ENCODE data around the gene MKNK1. TPM values are rescaled to one million over a fixed set of nuclear protein-coding genes. Genes with fewer than 3 reads are reported as not detected.
A peak's percentile ranks its signal among the peaks of the same experiment; 100 is the strongest.
"Not testable (repeated sequence)": the region's sequence is repeated elsewhere in the genome, so short reads cannot be mapped to it uniquely, and the experiment has no call there.

MKNK1 gene
- 42.5 TPM for total RNA-seq
- long read RNA-seq, partial matches to known transcripts: 12 of 24 reads
- long read RNA-seq, other reads (novel, unspliced or antisense): 8 of 24 reads

DNA sequence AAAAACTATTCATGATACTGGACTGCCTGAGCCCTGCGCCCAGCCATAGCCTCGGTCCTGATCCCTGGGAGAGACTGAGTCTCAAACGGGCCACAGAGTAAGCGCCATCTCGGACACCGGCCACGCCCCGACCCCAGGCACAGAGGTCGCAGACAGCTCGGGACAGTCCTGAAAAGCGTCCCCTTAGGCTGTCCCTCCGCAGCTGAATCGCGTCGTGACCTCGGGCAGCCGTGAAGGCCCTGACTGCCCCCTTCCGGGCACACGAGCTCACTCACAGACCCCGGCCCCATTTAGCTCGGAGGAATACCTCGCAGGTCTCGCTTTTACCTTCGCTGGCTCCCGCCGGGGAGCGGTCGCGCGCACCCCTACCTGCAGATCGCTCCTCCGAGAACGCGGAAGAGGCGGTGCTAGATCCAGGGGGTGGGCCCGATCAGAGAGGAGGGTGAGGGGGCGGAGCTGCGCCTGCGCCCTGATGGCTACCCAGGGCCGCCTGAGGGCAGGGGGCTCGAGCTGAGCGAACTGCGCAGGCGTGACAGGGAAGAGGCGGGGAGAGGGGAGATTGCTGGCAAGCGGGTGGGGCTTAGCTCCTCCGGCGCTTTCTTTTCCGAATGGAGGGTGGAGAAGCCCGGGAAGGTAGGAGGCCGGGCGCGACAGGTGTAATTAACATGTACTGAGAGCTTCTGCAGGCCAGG is at the start of gene MKNK1:
TSS of gene MKNK1 (minus strand) at position 411 of the 692 bp plus-strand sequence. CDS start 20,941 bp downstream, outside the sequence.
- ATAC-seq (peak; percentile 96), DNase-seq (peak; percentile 99)
- intact Hi-C loops (cut with micrococcal nuclease): no loop called here

- ATAC-seq: no peak
- intact Hi-C loops (cut with micrococcal nuclease): no loop called here
- DNase-seq: no peak
These were observed 49.4 kb upstream of the MKNK1 start for GRCh38 chr1:46653405-46653958.

DNA sequence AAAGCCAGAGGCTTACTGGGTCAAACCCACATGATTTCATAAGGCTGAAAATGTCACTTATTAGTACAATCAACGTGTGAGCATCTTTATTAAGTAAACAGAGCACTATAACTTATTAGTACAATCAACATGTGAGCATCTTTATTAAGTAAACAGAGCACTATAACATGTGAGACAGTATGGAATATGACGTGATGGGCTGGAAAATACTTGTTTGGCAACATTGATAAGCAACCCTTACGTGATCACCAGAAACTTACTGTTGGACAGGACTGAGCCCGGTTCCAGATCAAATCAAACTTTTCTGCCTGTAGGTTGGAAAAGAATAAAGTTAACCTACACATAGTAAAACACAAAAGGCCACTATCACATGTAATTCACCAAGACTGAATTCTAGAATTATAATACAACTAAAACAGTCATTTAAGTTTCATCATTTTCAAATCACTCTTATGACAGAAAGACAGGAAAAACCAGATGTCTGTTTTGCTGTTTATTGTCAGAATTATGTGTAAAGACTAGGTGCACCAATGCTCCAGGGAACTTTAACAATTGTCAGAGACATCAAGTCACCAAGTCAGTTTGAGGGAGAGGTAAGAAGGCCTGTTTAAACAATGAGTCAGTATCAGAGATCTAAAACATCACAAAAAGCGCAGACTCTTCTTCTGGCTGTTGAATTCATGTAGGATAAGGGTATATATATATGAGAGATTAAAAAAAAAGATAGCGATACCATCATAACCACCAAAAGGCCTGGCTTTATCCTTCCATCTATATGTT is 48.4 kb upstream of the MKNK1 start:
- DNase-seq (no peak), ATAC-seq (no peak)
- intact Hi-C loops (cut with micrococcal nuclease): no loop called here

- ATAC-seq; intact Hi-C loops (cut with micrococcal nuclease); DNase-seq: not testable (repeated sequence)
These were observed 47.1 kb upstream of the MKNK1 start for GRCh38 chr1:46651152-46651551.

DNA sequence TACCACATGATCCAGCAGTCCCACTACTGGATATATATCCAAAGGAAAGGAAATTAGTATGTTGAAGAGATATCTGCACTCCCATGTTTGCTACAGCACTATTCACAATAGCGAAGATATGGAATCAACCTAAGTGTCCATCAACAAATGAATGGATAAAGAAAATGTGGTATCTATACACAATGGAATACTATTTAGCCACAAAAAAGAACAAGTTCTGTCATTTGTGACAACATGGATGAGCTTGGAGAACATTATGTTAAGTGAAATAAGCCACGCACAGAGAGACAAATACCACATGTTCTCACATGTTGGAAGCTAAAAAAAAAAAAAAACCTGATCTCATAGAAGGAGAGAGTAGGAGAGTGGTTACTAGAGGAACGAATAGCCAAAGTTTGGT is 46.4 kb upstream of the MKNK1 start:
- no peak for DNase-seq
- intact Hi-C loops (cut with micrococcal nuclease): no loop called here

GRCh38 chr1:46649764-46650163 is 45.7 kb upstream of the MKNK1 start:
- ATAC-seq (no peak), DNase-seq (no peak)
- intact Hi-C loops (cut with micrococcal nuclease): no loop called here

More for the DNA sequence above, 46.4 kb upstream of the MKNK1 start:
- ATAC-seq: no peak

GRCh38 chr1:46647611-46648010 is 43.5 kb upstream of the MKNK1 start:
- intact Hi-C loops (cut with micrococcal nuclease): no loop called here
- no peak for DNase-seq

GRCh38 chr1:46646844-46647243 is 42.8 kb upstream of the MKNK1 start:
- DNase-seq: no peak
- intact Hi-C loops (cut with micrococcal nuclease): no loop called here
- ATAC-seq: no peak

More at GRCh38 chr1:46647611-46648010, 43.5 kb upstream of the MKNK1 start:
- no peak for ATAC-seq

DNA sequence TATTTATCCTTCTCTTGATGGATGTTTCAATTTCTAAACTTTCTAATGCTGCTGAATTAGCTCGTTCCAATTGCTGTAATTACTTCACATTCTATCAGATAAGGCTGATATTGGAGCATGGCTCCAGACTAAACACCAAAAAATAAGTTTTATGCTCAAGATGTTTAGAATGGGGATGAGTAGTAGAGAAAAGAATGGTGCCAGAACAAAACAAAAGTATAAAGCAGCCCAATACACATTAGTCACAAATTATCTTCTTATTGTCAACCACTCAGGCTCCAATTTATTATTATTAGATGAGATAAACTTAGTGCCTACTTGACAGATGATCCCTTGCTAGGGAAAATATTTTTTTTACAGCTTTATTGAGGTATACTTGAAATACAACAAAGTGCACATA is 42.3 kb upstream of the MKNK1 start:
- ATAC-seq (no peak), DNase-seq (no peak)
- intact Hi-C loops (cut with micrococcal nuclease): no loop called here

DNA sequence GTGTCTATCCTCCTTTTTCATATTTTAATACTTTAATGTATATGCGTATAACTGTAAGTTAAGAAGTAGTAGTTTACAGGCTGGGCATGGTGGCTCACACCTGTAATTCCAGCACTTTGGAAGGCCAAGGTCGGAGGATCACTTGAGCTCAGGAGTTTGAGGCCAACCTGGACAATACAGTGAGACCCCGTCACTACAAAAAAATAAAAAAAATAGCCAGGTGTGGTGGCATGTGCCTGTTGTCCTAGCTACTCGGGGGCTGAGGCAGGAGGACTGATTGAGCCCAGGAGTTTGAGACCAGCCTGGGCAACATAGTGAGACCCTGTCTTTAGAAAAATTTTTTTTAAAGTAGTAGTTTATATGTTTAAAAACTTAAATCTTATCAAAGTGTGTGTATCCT is 41.7 kb upstream of the MKNK1 start:
- DNase-seq: no peak
- ATAC-seq: no peak
- intact Hi-C loops (cut with micrococcal nuclease): no loop called here

- intact Hi-C loops (cut with micrococcal nuclease): no loop called here
- ATAC-seq: peak; percentile 75
- no peak for DNase-seq
These were observed 39.3 kb upstream of the MKNK1 start for GRCh38 chr1:46643368-46643775.

- ATAC-seq (no peak), DNase-seq (no peak)
- intact Hi-C loops (cut with micrococcal nuclease): no loop called here
These were observed 38.1 kb upstream of the MKNK1 start for GRCh38 chr1:46642115-46642680.

DNA sequence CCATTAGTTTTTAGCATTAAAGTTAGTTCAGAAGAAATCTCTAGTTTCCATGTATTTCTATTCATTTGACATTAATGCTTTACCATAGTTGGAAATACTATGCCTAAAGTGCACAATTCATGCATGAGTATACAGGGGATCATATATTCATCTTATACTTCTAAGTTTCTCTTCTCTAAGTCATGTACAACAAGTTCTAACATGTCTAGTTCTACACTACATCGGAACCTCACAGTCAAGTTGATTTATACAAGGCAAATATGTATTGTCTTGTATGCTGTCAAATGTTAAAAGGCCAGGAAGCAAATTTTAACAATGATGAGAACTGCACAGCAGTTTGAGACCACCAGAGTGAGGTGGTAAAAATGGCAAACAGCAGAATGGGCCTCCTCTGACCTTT is 35.5 kb upstream of the MKNK1 start:
- intact Hi-C loops (cut with micrococcal nuclease): no loop called here
- no peak for DNase-seq

GRCh38 chr1:46638921-46639320 is 34.9 kb upstream of the MKNK1 start:
- intact Hi-C loops (cut with micrococcal nuclease): no loop called here
- ATAC-seq (no peak), DNase-seq (no peak)

More for the DNA sequence above, 35.5 kb upstream of the MKNK1 start:
- ATAC-seq: no peak

- ATAC-seq: peak; percentile 90
- intact Hi-C loops (cut with micrococcal nuclease): no loop called here
These were observed 33.5 kb upstream of the MKNK1 start for GRCh38 chr1:46637444-46638083.

GRCh38 chr1:46635205-46635604 is 31.1 kb upstream of the MKNK1 start:
- intact Hi-C loops (cut with micrococcal nuclease): no loop called here
- no peak for DNase-seq
- no peak for ATAC-seq

More at GRCh38 chr1:46637444-46638083, 33.5 kb upstream of the MKNK1 start:
- no peak for DNase-seq

DNA sequence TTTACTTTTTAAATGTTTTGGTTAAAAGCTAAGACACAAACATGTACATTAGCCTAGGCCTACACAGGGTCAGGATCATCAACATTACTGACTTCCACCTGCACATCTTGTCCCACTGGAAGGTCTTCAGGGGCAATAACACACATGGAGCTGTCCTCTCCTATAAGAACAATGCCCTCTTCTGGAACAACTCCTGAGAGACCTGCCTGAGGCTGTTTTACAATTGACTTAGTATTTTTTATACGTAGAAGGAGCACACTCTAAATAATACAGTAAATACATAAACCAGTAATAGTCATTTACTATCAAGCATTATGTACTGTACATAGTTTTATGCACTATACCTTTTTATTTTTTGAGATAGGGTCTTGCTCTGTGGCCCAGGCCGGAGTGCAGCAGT is 26.7 kb upstream of the MKNK1 start:
- ATAC-seq: no peak
- DNase-seq: no peak
- intact Hi-C loops (cut with micrococcal nuclease): no loop called here

DNA sequence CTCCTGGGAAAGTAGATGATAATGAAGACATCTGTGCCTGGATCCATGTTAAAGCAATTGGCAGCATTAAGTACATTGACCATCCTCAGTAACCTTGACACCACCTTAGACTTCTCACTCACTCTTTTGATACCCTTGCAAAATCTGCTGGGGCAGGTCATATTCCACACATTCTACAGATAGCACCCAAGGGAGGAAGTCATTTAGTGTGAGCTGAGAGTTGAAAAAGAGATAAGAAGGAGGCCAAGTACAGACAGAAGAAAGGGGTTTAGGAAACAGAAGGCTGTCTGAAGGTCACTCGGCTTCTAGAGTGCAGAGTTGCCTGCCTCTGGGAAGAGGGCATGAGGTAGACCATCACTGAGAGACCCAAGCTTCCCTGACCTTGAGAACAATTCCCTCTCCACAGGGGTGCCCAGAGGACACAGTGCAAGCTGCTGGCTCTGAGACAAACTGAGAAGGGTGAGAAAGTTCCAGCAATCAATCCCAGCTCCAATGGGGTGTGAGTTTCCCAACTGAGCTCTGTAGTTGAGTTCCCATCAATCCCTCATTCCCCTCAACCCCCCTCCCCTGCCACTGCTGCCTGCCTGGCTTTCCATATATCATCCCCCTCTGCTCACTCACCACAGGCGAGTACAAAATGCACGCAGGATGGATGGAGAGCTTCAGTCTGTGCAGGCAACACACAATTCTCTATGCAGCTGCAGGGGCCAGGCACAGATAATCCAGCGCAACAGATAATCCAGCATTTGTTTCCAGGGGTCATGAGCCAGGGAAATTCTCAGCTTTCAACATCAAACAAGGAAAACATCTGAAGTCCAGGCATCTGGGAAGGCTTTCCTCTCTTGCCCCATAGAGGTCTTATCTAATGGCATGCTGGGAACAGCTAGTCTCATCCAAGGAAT is 19.9 kb upstream of the MKNK1 start:
- intact Hi-C loops (cut with micrococcal nuclease): no loop called here
- peak; percentile 74 for ATAC-seq
- DNase-seq: no peak

All from left ventricle myocardium superior (tissue), 1 donor.